Stimulated activated CD4-positive, alpha-beta T cell treated with anti-CD3 and anti-CD28 coated beads, TNF-alpha, amount 100 ng/mL, for 48 hours (primary cell): ENCODE measurements around the gene MLLT3.

ENCODE experiments used
- DNase-seq, 3 donors: peaks; one replicate each; pipeline ENCODE4 v3.0.0-alpha.2; 2020; ENCODE audit warnings: low read depth in 3 of 3

MLLT3 gene

GRCh38 chr9:20418485-20418884 lies 203.8 kb downstream of the MLLT3 start:
- no peak for DNase-seq

GRCh38 chr9:20417373-20418080 lies 204.8 kb downstream of the MLLT3 start:
- DNase-seq = no peak

- DNase-seq = no peak
These were observed 208.1 kb downstream of the MLLT3 start for GRCh38 chr9:20414150-20414549.

- no peak for DNase-seq
These were observed 212.8 kb downstream of the MLLT3 start for GRCh38 chr9:20409321-20410092.

GRCh38 chr9:20408513-20408912 lies 213.8 kb downstream of the MLLT3 start:
- DNase-seq = no peak

- DNase-seq = no peak
These were observed 215.3 kb downstream of the MLLT3 start for GRCh38 chr9:20407013-20407412.

- DNase-seq = no peak
These were observed 216.0 kb downstream of the MLLT3 start for GRCh38 chr9:20406344-20406743.

- DNase-seq = no peak
These were observed 216.7 kb downstream of the MLLT3 start for GRCh38 chr9:20405616-20406015.

- no peak for DNase-seq
These were observed 217.2 kb downstream of the MLLT3 start for GRCh38 chr9:20405078-20405477.

- DNase-seq = no peak
These were observed 218.0 kb downstream of the MLLT3 start for GRCh38 chr9:20404192-20404813.

- DNase-seq = no peak
These were observed 219.0 kb downstream of the MLLT3 start for GRCh38 chr9:20403346-20403745.

- no peak for DNase-seq
These were observed 219.9 kb downstream of the MLLT3 start for GRCh38 chr9:20402273-20402875.

GRCh38 chr9:20398536-20399338 lies 223.6 kb downstream of the MLLT3 start:
- no peak for DNase-seq

GRCh38 chr9:20397348-20397747 lies 225.0 kb downstream of the MLLT3 start:
- DNase-seq = no peak

GRCh38 chr9:20396509-20396908 lies 225.8 kb downstream of the MLLT3 start:
- no peak for DNase-seq

GRCh38 chr9:20395651-20396050 lies 226.6 kb downstream of the MLLT3 start:
- DNase-seq = no peak

GRCh38 chr9:20394969-20395368 lies 227.3 kb downstream of the MLLT3 start:
- no peak for DNase-seq

GRCh38 chr9:20391208-20391607 lies 231.1 kb downstream of the MLLT3 start:
- DNase-seq = no peak

GRCh38 chr9:20390400-20390799 lies 231.9 kb downstream of the MLLT3 start:
- no peak for DNase-seq

- no peak for DNase-seq
These were observed 235.2 kb downstream of the MLLT3 start for GRCh38 chr9:20387062-20387461.

- no peak for DNase-seq
These were observed 237.7 kb downstream of the MLLT3 start for GRCh38 chr9:20384642-20385041.
